GM18505 (cell line): ENCODE measurements around the gene NAP1L1.

ENCODE experiments used
- ATAC-seq: cut with Tn5 transposase; IDR thresholded peaks from one replicate; pipeline ENCODE4 v1.9.1; 2021; ENCODE audit not compliant: unreplicated experiment
- POLR2A ChIP-seq: IDR thresholded peaks from 4 replicates; pipeline ENCODE4 v1.6.1; 2011; ENCODE audit warnings: borderline replicate concordance; ENCODE audit not compliant: insufficient read depth, insufficient read length; ENCODE audit errors: extremely low read depth

NAP1L1 gene

GRCh38 chr12:76040461-76040860 is 44.0 kb downstream of the NAP1L1 start:
- no peak for ATAC-seq
- TF ChIP-seq POLR2A = no peak

- ATAC-seq = no peak
- no peak for TF ChIP-seq POLR2A
These were observed 46.3 kb downstream of the NAP1L1 start for GRCh38 chr12:76038176-76038575.

DNA sequence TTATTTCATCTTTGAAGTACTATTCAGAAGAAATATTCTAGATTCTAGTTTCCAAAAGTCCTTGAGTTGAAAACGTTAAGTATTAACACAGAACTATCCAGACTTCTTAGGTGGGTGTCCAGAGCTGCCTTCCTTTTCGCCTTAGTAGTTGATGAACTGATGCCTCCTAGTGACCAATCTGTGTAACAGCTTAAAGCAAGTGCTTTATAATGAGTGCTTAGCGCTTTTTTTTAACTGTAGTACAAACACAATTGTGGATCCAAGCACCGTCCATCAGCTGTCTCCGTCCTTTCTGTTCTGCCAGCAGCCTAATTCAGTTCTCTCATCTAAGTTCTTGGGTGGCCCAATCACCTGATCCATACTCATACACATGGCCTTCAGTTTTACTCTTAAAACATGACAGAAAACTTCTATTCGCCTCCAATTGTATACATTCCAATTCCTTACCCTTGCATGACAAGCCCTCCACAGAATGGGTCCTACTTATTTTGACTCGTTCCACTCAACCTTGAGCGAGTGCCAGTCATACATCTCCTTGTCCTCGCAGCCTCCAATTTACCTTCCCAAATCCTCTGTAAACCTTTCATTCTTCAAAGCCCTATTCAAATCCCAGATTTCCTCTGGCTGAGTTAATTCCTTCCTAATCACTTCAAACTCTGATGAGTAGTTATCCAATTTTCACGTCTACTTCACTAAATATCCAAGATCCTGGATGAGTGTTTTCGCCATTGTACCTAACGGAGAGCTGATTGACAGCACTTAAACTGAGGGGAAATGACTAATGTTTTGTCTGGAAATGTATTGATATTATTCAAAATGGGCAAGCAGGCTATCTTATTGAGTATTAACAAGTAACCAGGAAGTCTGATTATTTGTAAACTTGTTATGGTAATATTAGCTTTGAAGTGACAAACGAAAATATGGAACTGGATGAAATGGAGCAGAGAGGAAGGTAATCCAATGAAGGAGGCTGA is 47.1 kb downstream of the NAP1L1 start:
- TF ChIP-seq POLR2A = no peak
- ATAC-seq = peak; percentile 61

- no peak for ATAC-seq
- TF ChIP-seq POLR2A = no peak
These were observed 49.4 kb downstream of the NAP1L1 start for GRCh38 chr12:76035045-76035444.

DNA sequence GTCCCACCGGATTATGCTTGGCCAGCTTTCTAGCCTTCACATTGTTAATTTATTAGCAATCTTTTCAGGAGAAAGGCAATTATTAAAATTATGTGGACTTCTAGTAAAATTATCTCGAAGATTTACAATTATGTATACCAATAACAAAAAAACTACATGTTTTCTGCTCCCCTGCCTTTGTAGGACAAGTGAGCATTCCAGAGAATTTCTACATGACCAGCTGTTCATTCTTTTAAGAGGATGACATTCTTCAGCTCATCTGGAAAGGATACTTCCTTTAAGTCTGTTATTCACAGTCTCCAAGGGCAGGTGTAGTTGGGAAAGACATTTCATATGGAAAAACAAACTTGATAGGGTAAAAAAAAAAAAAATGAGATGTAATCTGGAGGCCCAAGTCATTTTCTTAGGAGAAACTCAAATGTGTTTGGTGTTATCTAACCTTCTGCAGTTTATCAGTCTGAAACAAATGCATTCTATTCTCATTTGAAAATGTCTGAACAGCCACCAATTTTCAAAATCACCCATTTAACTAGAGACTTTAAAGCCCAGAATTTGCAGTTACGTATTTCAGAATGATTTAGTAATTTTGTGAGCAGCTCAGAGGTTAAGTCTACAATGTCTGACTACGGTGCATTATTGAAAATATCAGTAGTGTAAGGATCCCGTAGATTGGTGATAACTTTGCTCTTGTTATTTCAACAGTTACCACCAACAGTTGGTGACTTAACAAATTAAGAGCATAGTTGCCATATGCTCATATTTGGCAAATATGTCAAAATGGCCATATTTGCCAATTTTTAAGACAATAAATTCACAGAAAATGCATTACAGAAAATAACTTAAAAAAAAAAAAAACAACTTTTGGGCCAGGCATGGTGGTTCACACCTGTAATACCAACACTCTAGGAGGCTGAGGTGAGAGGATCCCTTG is 51.1 kb downstream of the NAP1L1 start:
- no peak for ATAC-seq
- TF ChIP-seq POLR2A = no peak

DNA sequence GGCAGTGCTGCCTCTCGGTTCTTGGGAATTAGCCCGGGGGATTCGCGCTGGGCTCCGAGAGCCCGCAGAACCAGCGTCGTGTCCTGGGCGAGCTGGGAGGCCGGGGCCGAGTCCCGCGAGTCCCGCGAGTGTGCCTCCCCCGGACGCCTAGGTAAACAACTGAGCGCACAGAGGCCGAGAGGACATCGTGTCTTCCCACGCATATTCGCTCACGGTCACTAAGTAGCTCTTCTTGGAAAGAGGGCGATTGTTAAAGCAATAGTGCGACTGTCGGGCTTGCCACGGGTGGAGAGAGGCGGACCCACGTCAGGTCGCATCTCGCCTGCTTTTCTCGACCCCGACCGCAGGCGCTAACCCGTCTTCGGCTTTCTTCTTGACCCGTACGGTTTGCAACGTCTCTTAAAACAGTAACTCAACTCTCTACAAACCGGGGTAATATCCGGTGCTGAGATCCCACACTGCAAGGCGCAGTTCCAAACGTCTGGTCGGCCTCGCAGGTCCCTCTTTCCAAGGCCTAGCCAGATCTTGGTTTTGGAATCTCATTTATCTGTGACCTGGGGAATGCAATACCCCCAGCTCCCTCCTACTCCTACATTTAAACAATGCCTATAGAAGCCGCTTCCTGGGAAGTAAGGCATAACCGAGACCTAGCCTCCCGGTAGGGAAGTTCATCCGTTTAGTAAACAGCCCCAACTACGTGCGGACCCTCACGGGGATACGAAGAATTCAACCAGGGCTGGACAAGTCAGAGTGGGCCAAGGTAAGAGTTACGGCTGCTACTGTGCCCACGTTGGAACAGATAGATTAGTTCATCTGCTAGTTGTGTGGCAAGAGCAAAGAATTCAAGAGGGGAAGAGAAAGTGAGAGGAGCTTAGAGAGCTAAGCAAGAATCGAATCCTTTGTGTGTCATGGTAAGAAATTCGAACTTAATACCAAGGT is 52.2 kb downstream of the NAP1L1 start:
- no peak for TF ChIP-seq POLR2A
- ATAC-seq = peak; percentile 28

GRCh38 chr12:76031414-76032042 is 53.0 kb downstream of the NAP1L1 start, which contains the start of gene PHLDA1:
Gene PHLDA1, minus strand, starts transcription at chr12:76031776.
- ATAC-seq = peak; percentile 82
- TF ChIP-seq POLR2A = peak; percentile 73

DNA sequence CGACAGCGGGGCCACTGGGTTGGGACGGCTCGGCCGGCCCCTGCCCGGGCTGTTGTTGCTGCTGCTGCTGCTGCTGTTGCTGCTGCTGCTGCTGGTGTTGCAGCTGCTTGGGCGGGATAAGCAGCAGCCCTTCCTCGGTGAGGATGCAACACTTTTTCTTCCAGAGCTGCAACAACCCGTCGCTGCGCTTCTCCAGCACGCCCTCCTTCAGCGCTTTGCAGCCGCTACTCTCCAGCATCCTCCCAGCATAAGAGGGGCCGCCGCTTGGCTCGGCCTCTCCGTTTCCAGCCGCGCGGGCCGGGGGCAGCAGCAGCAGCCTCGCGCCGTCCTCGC is 53.4 kb downstream of the NAP1L1 start:
- TF ChIP-seq POLR2A = no peak
- ATAC-seq = no peak

GRCh38 chr12:76030341-76031080 is 54.0 kb downstream of the NAP1L1 start:
- ATAC-seq = no peak
- TF ChIP-seq POLR2A = no peak

DNA sequence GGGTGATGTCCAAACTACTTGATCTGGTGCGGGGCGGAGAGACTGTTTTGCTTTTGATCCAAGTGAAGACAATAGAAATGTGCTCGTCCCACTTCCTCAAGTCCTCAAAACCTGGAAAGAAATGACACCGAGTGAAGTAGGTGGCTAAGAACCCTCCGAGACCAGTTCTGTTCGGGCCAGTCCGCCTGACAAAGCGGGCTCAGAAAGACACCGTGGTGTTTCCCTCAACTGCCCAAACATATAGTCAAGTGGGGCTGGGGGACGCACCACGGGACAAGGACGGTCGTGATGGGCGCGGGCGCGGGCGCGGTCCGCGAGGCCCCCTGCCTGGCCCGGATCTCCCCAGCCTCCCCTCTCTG is 54.5 kb downstream of the NAP1L1 start:
- no peak for TF ChIP-seq POLR2A
- no peak for ATAC-seq

DNA sequence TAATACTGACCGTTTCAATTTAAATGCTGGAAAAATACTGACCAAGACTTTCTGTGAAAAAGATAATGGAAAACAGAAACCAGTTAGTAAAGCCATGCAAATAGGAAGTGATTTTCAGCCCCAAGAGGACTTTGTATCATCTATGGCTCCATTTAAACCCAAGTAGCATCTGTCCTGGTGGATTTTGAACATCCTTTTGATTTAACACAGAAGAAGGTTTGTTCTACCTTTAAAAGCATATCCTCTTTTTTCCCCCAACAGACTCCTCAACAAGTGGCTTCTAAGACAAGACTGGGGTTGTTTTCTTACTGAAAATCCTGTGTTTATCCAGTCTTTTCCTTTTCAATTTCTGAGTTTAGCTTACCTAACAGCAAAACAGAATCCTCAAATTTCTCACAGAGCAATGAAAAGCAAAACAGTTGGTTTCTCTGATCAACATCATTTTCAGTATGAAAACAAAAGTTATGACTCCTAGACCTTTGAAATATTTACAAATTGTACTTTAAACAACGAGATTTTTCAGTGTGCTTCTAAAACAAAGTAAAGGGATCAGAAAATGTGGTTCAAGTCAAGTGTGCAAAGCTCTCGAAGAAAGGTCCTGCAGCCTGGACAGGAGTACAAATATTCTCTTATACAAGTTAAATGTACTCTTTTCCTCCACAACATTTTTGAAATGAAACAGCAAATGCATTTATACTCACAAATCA is 55.8 kb downstream of the NAP1L1 start:
- no peak for ATAC-seq
- TF ChIP-seq POLR2A = no peak
